ENCODE data around the gene SLC25A51.

SLC25A51 gene, protein sequence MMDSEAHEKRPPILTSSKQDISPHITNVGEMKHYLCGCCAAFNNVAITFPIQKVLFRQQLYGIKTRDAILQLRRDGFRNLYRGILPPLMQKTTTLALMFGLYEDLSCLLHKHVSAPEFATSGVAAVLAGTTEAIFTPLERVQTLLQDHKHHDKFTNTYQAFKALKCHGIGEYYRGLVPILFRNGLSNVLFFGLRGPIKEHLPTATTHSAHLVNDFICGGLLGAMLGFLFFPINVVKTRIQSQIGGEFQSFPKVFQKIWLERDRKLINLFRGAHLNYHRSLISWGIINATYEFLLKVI

GRCh38 chr9:37903647-37904444 lies at the start of gene SLC25A51:
Gene SLC25A51 (minus strand): TSS chr9:37904127. CDS start chr9:37888550, 15,577 bp downstream.
- ATAC-seq = peak; percentile 80 to 82

GRCh38 chr9:37953206-37953774 lies 49.4 kb upstream of the SLC25A51 start:
- ATAC-seq = no peak

GRCh38 chr9:37952731-37953130 lies 48.8 kb upstream of the SLC25A51 start:
- ATAC-seq = no peak

- no peak for ATAC-seq
These were observed 47.9 kb upstream of the SLC25A51 start for GRCh38 chr9:37951671-37952449.

- ATAC-seq = no peak
These were observed 46.6 kb upstream of the SLC25A51 start for GRCh38 chr9:37950561-37950960.

DNA sequence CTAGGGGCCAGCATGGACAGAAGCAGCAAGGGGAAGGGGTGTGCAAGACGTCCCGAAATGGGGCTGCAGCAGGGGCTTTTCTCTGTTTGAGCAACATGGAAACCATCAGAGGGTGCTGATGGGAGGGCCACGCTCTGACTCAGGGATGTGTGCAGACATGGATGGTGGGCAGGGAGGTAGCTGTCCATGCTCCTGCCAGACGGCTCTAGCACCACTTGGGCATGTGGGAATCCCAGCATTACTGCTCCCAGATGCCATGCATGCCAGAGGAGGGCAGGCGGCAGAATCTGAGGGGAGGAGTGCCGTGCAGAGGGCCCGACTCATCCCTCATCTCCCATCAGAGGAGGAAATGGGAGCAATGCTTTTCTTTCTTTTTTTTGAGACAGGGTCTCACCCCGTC lies 45.6 kb upstream of the SLC25A51 start:
- no peak for ATAC-seq

DNA sequence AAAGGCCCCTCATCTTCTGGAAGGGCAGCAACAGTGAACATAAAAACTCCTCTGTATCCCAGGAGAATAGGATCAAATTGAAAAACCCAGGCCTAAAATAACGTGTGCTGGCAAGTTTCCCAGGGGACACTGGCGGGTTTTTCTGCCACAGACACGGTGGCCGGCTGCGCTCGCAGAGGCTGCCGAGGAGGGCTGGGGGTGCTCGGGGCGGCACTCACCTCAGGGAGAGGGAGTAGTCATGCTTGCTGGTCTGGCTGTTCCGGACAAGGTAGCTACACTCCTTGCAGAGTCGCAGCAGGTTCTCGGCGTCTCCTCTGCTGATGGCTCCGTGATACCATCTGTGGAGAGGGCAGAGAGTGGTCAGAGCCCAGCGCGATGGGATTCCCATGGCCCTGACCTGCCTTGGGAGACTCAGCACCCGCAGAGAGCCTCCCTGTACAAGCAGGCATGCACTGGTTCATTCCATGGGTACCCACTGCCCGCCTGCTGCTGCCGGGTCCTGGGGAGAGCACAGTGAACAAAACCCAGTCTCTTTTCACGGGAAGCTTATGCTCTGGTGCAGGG lies 44.6 kb upstream of the SLC25A51 start:
- no peak for ATAC-seq

GRCh38 chr9:37947977-37948376 lies 44.0 kb upstream of the SLC25A51 start:
- ATAC-seq = no peak

GRCh38 chr9:37947471-37947870 lies 43.5 kb upstream of the SLC25A51 start:
- ATAC-seq = no peak

DNA sequence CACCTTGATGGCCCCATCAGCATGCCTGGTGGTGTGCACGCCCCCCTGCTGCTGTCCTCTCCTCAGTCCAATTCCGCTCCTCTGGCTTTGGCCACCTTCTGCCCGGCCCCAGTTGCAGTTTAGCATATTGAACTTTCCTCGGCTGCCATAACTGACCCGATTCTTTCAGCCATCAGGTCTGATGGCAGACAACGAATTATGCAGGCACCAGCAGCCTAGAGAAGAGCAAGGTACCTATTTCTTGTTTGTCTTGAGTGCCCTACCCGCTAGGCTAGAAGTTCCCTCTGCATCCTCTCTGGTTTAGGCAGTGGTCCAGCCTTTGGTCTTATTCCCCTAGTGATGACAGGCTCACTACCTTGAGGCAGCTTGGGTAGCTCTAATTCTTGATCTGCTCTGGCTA lies 43.0 kb upstream of the SLC25A51 start:
- ATAC-seq = no peak

GRCh38 chr9:37946041-37946440 lies 42.1 kb upstream of the SLC25A51 start:
- ATAC-seq = no peak

DNA sequence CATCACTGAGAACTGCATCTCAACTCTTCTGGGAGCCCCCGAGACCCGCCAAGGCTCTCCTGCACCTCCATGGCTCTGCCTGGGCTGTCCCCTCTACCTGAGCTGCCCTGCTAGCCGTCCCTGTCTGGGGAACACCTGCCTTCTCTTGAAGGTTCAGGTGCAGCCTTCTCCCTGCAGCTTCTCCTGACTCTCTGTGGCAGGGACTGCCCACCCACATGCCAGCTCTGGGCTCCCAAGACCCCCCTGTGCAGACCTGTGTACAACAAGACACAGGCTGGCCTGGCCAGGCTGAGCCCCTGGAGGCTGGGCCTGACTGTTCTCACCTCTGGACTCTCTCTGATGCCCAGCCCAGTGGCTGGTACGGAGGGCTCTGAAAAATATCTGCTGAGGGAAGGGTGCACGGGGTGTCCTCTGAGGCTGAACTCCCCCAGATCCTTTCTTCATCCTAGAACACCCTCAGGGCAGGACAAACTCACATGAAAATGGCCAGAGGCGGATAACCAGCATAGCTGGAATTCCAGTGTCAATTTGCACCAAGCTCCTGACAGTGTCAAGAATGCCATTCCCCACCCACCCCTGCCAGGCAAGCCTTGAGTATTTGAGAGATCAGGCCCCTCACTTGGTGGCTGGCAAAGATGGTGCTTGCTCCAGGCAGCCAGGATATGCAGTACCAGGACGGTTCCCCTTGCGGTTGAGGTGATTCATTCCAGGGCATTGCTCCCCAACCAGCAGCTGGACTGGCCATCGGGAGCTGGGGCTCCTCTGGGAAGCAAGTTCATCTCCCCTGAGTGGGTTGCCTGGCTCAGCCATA lies 40.9 kb upstream of the SLC25A51 start:
- ATAC-seq = no peak

DNA sequence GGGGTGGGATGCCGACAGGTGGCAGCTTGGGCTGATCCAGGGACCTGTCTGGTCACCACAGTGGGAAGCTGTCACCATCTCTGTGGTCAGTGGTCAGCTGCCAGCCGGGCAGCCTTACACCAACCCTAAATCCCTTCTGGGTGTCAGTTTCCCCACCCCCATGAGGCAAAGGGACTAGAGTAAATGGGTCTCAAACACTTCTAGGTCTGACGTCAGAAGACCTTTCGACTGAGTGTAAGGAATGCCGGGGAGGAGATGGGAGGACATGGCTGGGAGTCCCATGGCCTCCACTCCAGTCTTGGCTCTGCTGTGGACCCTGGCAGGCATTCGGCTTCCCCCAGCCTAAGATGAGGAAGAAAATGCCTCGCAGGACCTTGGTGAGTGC lies 40.3 kb upstream of the SLC25A51 start:
- ATAC-seq = no peak

DNA sequence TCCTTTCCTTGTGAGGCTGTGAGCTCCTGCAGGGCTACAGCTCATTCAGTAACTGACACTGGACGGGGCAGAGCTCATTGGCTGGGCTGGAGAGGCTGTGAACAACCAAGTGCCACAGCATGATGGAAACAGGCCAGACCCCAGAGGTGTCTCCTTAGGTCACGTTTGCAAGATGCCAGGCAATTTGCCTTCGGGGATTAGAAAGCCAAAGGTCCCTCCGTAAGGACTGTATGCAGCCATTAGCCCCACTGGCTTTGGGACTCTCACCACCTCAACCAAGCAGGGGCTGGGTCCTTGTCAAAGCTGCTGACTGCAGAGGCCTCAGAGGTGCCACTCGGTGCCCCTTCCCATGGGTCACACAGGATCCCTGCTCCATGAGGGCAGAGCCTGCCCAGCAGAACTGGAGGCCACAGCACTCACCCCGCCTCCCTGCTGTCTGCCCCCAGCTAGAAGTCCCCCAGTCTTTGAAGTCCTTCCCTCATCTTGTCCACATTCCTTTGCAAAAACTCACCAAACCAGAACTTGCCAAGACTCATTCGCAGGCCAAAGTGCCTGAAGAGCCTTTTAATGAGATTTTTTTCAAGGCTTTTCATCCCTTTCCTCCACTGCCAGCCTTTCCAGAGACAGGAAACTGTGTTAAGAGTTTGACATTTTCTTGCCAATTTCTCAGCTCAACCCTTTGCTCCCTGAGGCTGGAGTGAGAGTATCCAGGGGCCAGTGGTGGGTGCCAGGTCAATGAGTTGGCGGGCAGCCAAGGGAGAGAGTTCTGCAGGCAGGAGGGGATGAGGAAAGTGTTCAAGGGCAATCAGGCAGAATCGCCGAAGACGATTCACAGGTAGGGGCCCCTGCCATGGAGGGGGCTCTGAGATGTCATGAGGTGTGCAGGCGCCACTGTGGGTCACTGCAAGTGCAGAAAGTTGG lies 39.7 kb upstream of the SLC25A51 start:
- ATAC-seq = no peak

- no peak for ATAC-seq
These were observed 38.9 kb upstream of the SLC25A51 start for GRCh38 chr9:37942621-37943344.

- no peak for ATAC-seq
These were observed 37.3 kb upstream of the SLC25A51 start for GRCh38 chr9:37941253-37941652.

GRCh38 chr9:37939575-37940095 lies 35.7 kb upstream of the SLC25A51 start:
- no peak for ATAC-seq

GRCh38 chr9:37938121-37938891 lies 34.4 kb upstream of the SLC25A51 start:
- no peak for ATAC-seq

GRCh38 chr9:37937366-37937765 lies 33.4 kb upstream of the SLC25A51 start:
- ATAC-seq = no peak
